Measurements from ENCODE around the gene RNU6-8. TPM values are rescaled to one million over a fixed set of nuclear protein-coding genes. Genes with fewer than 3 reads are reported as not detected.

The RNU6-8 gene
- not detected for polyA plus RNA-seq (2013, experiment 1 of 4)
- polyA plus RNA-seq (2013, experiment 2 of 4) = not detected
- not detected for polyA plus RNA-seq (2013, experiment 3 of 4)
- under 0.01 TPM for polyA plus RNA-seq (2013, experiment 4 of 4)

DNA sequence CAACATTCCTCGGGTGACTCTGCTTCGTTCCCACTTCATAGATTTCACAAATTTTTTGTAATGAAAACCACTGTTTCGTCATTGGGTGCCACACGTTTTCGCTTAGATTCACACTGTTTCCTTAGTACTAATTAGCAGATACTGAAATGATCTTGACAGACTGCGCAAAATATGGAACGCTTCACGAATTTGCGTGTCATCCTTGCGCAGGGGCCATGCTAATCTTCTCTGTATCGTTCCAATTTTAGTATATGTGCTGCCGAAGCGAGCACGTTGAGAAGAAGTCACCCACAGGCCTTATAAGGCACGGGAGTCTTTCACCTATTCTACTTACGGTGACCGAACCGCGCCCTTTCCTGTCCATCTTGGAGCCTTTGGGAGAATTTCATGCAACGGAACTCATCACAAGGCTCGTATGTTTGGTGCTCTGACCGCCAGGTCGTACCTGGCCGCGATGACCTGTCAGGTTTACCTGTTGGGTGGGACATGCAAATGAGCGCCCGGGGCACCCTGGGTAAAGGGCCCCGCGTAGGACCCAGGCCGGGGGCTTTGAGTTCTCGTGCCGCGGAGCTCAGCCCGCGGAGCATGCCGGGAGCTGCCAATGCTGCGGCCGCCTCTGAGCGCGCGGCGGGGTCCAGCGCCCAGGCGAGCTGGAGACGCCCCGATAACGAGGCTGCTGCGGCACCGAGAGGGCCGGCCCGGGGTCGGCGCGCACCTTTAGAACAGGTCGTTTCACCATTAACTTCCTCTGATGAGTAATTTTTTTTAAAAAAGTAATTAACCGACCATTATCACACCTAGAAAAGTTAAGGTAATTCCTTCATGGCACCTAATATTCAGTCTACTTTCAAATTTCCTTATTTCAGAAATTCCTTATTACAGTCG, at the start of gene RNU6-8:
Gene RNU6-8 (minus strand): TSS at position 272 of the 885 bp plus-strand sequence.
- H3K27ac ChIP-seq (ENCODE audit: insufficient read depth, low read depth, low read length, poor library complexity, severe bottlenecking) = peak within 1 kb of the TSS; percentile 96
- H3K36me3 ChIP-seq (ENCODE audit: control insufficient read depth, insufficient read depth, low read length) = no peaks in the 10 kb centered on the region
- no peaks in the 10 kb centered on the region for H3K9me3 ChIP-seq (ENCODE audit: control insufficient read depth, low read length)
- peaks cover 18% of the 10 kb centered on the region for H3K27me3 ChIP-seq (ENCODE audit: control insufficient read depth, insufficient read depth, low read length, poor library complexity, severe bottlenecking)
- peak within 1 kb of the TSS; percentile 88 for H3K4me3 ChIP-seq (ENCODE audit: insufficient read depth, low read depth, low read length)
- no peaks in the 10 kb centered on the region for H3K4me1 ChIP-seq (ENCODE audit: control insufficient read depth, insufficient read depth, low read length)
- 0% methylated on average over 56 to 57 of the region's 57 CpGs for WGBS, 2 experiments

DNA sequence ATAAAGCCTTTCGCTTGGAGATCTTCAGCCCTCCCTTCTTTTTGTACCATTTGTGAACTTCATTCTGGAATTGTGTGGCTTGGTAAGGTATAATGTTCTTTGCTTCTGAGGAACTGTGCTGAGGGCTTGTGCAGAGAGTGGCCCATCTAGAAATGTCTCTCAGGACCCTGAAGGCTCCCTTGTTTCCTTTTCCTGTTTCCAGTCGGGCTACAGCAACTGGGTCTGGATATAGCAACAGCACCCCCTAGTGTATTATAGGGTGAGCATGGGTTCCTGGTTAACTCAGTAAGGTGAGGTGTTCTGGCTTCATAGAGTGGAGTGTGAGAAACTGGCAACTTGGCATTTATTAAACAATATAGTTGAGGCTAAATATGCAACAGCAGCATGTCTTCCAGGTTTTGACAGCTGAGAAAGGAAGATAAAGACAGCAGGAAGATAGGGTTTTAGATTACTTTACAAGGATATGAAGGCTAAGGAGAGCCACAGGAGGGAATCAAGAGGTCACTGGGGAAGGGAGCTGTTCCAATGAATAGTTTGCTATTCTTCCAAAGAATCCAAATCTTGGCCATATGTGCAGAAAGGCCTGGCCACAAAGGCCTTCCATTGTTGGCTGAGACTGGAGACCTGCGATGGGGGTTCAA, 49.1 kb upstream of the RNU6-8 start:
- H3K27me3 ChIP-seq (ENCODE audit: control insufficient read depth, insufficient read depth, low read length, poor library complexity, severe bottlenecking) = no peaks in the 10 kb centered on the region
- 43 to 66% methylated on average over 2 to 3 of the region's 3 CpGs for WGBS, 2 experiments
- H3K27ac ChIP-seq (ENCODE audit: insufficient read depth, low read depth, low read length, poor library complexity, severe bottlenecking) = no peak overlapping the region
- H3K4me1 ChIP-seq (ENCODE audit: control insufficient read depth, insufficient read depth, low read length) = no peaks in the 10 kb centered on the region
- H3K9me3 ChIP-seq (ENCODE audit: control insufficient read depth, low read length) = no peaks in the 10 kb centered on the region
- H3K36me3 ChIP-seq (ENCODE audit: control insufficient read depth, insufficient read depth, low read length) = no peaks in the 10 kb centered on the region
- H3K4me3 ChIP-seq (ENCODE audit: insufficient read depth, low read depth, low read length) = no peak overlapping the region

DNA sequence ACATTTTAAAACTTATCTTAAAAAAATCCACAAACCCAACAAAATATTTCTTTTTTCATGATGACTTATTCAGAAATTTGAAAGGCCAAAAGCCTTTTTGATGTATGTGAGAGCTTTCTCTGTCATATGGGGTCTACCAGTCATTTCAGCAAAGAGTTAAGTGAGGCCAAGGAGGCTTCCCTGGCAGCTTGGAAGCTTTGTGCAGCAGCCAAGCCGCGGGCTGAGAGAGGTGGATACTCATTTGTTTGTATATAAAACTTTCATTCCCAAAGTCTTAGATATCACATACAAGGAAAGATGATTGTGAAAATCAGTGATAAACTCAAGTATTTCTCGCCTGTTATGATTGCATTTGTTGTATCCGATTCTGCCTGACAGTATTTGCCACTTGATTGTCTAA, 48.5 kb upstream of the RNU6-8 start:
- H3K27me3 ChIP-seq (ENCODE audit: control insufficient read depth, insufficient read depth, low read length, poor library complexity, severe bottlenecking) = no peaks in the 10 kb centered on the region
- H3K9me3 ChIP-seq (ENCODE audit: control insufficient read depth, low read length) = no peaks in the 10 kb centered on the region
- no peak overlapping the region for H3K4me3 ChIP-seq (ENCODE audit: insufficient read depth, low read depth, low read length)
- no peaks in the 10 kb centered on the region for H3K36me3 ChIP-seq (ENCODE audit: control insufficient read depth, insufficient read depth, low read length)
- no peaks in the 10 kb centered on the region for H3K4me1 ChIP-seq (ENCODE audit: control insufficient read depth, insufficient read depth, low read length)
- 96 to 100% methylated on average over 2 to 4 of the region's 4 CpGs for WGBS, 2 experiments
- no peak overlapping the region for H3K27ac ChIP-seq (ENCODE audit: insufficient read depth, low read depth, low read length, poor library complexity, severe bottlenecking)

DNA sequence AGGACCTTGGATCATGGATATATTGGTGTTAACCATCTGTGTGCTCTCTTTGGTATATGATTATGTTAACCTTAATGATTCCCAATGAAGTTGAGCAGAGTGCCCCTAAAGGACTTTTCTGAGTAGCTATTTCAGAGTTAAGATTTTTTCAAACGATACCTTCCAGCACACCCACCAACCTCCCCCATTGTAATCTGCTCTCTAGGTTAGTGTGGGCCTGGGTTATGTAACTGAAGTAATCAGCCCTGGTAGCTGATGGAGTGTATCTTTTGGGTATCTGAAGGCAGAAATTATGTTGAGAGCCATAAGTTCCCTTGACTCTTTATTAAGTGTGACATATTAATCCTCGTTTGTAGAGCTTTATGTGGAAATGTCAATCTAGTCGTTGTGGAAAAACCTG, 47.6 kb upstream of the RNU6-8 start:
- no peaks in the 10 kb centered on the region for H3K36me3 ChIP-seq (ENCODE audit: control insufficient read depth, insufficient read depth, low read length)
- H3K4me3 ChIP-seq (ENCODE audit: insufficient read depth, low read depth, low read length) = no peak overlapping the region
- WGBS, 2 experiments = 90 to 94% methylated on average over 2 to 3 of the region's 3 CpGs
- no peaks in the 10 kb centered on the region for H3K27me3 ChIP-seq (ENCODE audit: control insufficient read depth, insufficient read depth, low read length, poor library complexity, severe bottlenecking)
- no peak overlapping the region for H3K27ac ChIP-seq (ENCODE audit: insufficient read depth, low read depth, low read length, poor library complexity, severe bottlenecking)
- no peaks in the 10 kb centered on the region for H3K4me1 ChIP-seq (ENCODE audit: control insufficient read depth, insufficient read depth, low read length)
- H3K9me3 ChIP-seq (ENCODE audit: control insufficient read depth, low read length) = no peaks in the 10 kb centered on the region

DNA sequence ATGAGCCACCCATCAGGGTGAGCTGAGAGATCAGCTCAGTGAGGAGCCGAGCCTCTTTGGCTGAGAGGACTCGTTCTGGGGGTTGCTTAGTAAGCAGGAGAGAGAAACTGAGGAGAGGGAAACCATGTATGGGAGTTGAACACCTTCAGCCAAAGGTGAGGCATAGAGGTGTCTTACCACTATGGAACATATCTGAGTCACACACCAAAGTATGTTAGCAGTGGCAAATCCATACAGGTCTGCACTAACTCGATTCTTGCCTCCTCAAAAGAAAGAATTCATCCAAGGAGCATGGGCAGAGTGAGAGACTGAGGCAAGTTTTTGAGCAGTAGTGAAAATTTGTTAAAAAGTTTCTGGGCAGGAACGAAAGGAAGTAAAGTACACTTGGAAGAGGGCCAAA, 46.7 kb upstream of the RNU6-8 start:
- H3K4me1 ChIP-seq (ENCODE audit: control insufficient read depth, insufficient read depth, low read length) = no peaks in the 10 kb centered on the region
- no peaks in the 10 kb centered on the region for H3K36me3 ChIP-seq (ENCODE audit: control insufficient read depth, insufficient read depth, low read length)
- H3K27ac ChIP-seq (ENCODE audit: insufficient read depth, low read depth, low read length, poor library complexity, severe bottlenecking) = no peak overlapping the region
- H3K27me3 ChIP-seq (ENCODE audit: control insufficient read depth, insufficient read depth, low read length, poor library complexity, severe bottlenecking) = no peaks in the 10 kb centered on the region
- 89 to 91% methylated on average over 4 of the region's 4 CpGs for WGBS, 2 experiments
- no peak overlapping the region for H3K4me3 ChIP-seq (ENCODE audit: insufficient read depth, low read depth, low read length)
- H3K9me3 ChIP-seq (ENCODE audit: control insufficient read depth, low read length) = no peaks in the 10 kb centered on the region

DNA sequence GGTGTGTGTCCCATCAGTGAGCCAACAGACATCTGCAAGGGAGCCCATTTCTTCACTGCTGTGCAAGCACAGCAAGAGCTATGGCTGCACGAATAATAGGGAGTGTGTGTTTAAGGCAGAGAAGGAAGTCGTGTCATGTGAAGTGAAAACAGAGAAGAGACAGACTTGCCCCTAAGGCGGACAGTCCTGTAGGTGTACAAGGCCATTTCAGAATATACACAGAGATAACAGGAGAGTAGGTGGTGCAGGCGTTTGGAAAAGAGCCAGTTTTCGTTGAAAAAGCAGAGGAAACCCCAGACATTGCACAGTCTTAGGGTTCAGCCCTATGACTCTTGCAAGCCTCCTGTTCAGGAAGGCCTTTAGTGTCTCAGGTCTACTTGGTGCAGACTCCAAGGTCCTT, 46.3 kb upstream of the RNU6-8 start:
- Histone ChIP-seq H3K27me3 (ENCODE audit: control insufficient read depth, insufficient read depth, low read length, poor library complexity, severe bottlenecking) (no peaks in the 10 kb centered on the region), H3K4me3 (ENCODE audit: insufficient read depth, low read depth, low read length) (no peak overlapping the region), H3K36me3 (ENCODE audit: control insufficient read depth, insufficient read depth, low read length) (no peaks in the 10 kb centered on the region), H3K9me3 (ENCODE audit: control insufficient read depth, low read length) (no peaks in the 10 kb centered on the region), H3K27ac (ENCODE audit: insufficient read depth, low read depth, low read length, poor library complexity, severe bottlenecking) (no peak overlapping the region), H3K4me1 (ENCODE audit: control insufficient read depth, insufficient read depth, low read length) (no peaks in the 10 kb centered on the region)
- 89 to 91% methylated on average over 5 of the region's 5 CpGs for WGBS, 2 experiments

DNA sequence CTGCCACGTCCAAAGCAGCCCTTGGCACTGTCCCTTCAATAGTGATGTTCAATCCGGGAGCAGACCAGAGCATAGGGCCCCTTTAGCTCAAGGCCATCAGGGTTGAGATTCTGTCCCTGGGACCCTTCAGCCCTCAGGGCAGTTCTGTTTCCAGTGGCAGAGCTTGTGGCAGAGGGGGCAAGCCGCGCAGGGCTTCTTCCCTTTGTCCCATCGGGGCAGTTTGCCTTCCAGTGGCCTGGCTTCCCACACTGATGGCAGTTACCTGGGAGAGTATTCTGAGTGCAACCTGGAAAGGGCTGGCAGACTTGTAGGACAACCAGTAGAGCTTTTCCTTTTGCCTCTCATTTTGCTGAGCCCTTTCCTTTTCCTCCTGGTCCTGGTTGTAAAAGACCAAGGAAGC, 43.7 kb upstream of the RNU6-8 start:
- H3K27ac ChIP-seq (ENCODE audit: insufficient read depth, low read depth, low read length, poor library complexity, severe bottlenecking) = no peak overlapping the region
- no peaks in the 10 kb centered on the region for H3K9me3 ChIP-seq (ENCODE audit: control insufficient read depth, low read length)
- no peaks in the 10 kb centered on the region for H3K27me3 ChIP-seq (ENCODE audit: control insufficient read depth, insufficient read depth, low read length, poor library complexity, severe bottlenecking)
- no peaks in the 10 kb centered on the region for H3K4me1 ChIP-seq (ENCODE audit: control insufficient read depth, insufficient read depth, low read length)
- H3K36me3 ChIP-seq (ENCODE audit: control insufficient read depth, insufficient read depth, low read length) = no peaks in the 10 kb centered on the region
- 90 to 91% methylated on average over 5 of the region's 5 CpGs for WGBS, 2 experiments
- H3K4me3 ChIP-seq (ENCODE audit: insufficient read depth, low read depth, low read length) = no peak overlapping the region

DNA sequence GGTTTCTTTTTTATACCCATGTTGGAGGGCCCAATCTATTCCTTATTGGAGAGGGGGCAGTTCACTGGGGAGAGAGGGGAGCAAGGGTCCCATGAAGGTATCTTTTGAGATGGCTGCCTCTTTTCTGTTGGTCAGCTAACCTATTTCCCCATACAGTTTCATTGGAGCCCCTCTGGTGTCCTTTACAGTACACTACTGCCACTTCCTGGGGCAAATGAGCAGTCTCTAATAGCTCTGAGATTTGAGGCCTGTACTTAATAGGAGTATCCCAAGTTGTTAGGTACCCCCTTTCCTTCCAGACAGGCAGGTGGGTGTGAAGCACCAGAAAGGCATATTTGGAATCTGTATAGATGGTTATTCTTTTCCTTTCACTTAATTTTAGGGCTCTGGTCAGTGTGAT, 41.3 kb upstream of the RNU6-8 start:
- H3K27ac ChIP-seq (ENCODE audit: insufficient read depth, low read depth, low read length, poor library complexity, severe bottlenecking) = no peak overlapping the region
- H3K27me3 ChIP-seq (ENCODE audit: control insufficient read depth, insufficient read depth, low read length, poor library complexity, severe bottlenecking) = no peaks in the 10 kb centered on the region
- no peaks in the 10 kb centered on the region for H3K9me3 ChIP-seq (ENCODE audit: control insufficient read depth, low read length)
- no peak overlapping the region for H3K4me3 ChIP-seq (ENCODE audit: insufficient read depth, low read depth, low read length)
- no peaks in the 10 kb centered on the region for H3K4me1 ChIP-seq (ENCODE audit: control insufficient read depth, insufficient read depth, low read length)
- H3K36me3 ChIP-seq (ENCODE audit: control insufficient read depth, insufficient read depth, low read length) = no peaks in the 10 kb centered on the region

DNA sequence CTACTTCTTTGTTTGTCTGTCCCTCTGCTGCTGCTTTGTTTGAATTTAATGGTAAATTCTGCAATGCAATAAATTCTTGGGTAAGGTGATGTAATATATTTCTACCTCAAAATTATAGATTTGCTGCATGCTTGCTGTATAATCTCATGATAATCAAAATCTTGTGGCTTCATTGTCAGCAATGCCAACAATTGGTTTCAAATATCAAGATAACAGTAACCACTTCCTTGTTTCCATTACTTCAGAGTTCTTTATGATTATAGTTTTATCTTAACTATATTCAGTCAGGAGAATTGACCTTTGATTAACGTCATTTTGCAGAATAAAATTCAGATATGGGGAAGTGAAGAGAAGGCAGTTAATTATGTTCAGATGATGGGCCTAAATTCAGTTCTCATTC, 30.2 kb upstream of the RNU6-8 start:
- WGBS, 2 experiments = 92 to 100% methylated on average over 1 of the region's 1 CpG
- Histone ChIP-seq H3K36me3 (ENCODE audit: control insufficient read depth, insufficient read depth, low read length) (no peaks in the 10 kb centered on the region), H3K27ac (ENCODE audit: insufficient read depth, low read depth, low read length, poor library complexity, severe bottlenecking) (no peak overlapping the region), H3K9me3 (ENCODE audit: control insufficient read depth, low read length) (no peaks in the 10 kb centered on the region), H3K27me3 (ENCODE audit: control insufficient read depth, insufficient read depth, low read length, poor library complexity, severe bottlenecking) (no peaks in the 10 kb centered on the region), H3K4me3 (ENCODE audit: insufficient read depth, low read depth, low read length) (no peak overlapping the region), H3K4me1 (ENCODE audit: control insufficient read depth, insufficient read depth, low read length) (no peaks in the 10 kb centered on the region)

DNA sequence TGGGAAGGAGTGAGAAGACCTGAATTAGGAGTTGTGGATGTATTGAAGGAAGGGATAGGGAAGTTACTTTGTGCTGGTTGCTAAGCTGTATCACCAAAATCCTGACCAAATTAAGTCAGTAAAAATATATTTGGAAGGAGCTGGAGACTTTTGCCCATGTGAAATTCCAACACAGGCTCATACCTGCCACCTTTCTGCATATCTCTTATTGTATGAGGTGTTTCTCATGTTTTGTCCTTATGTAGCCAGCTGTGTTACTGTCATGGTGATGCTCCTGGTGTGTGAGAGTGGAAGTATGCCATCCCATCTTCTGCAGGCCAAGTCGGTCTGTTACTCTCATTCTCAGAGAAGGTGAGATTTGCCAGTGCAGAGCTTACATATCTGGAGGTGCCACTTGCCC, 29.4 kb upstream of the RNU6-8 start:
- no peaks in the 10 kb centered on the region for H3K27me3 ChIP-seq (ENCODE audit: control insufficient read depth, insufficient read depth, low read length, poor library complexity, severe bottlenecking)
- WGBS, 2 experiments = 89 to 90% methylated on average over 1 of the region's 1 CpG
- H3K36me3 ChIP-seq (ENCODE audit: control insufficient read depth, insufficient read depth, low read length) = no peaks in the 10 kb centered on the region
- H3K4me1 ChIP-seq (ENCODE audit: control insufficient read depth, insufficient read depth, low read length) = no peaks in the 10 kb centered on the region
- H3K9me3 ChIP-seq (ENCODE audit: control insufficient read depth, low read length) = no peaks in the 10 kb centered on the region
- H3K4me3 ChIP-seq (ENCODE audit: insufficient read depth, low read depth, low read length) = no peak overlapping the region
- H3K27ac ChIP-seq (ENCODE audit: insufficient read depth, low read depth, low read length, poor library complexity, severe bottlenecking) = no peak overlapping the region

Measured in ectodermal cell (in vitro differentiated cells).